ENCODE results near the gene RAB31.
"Not testable (repeated sequence)": the region's sequence is repeated elsewhere in the genome, so short reads cannot be mapped to it uniquely, and the experiment has no call there.

The RAB31 gene

DNA sequence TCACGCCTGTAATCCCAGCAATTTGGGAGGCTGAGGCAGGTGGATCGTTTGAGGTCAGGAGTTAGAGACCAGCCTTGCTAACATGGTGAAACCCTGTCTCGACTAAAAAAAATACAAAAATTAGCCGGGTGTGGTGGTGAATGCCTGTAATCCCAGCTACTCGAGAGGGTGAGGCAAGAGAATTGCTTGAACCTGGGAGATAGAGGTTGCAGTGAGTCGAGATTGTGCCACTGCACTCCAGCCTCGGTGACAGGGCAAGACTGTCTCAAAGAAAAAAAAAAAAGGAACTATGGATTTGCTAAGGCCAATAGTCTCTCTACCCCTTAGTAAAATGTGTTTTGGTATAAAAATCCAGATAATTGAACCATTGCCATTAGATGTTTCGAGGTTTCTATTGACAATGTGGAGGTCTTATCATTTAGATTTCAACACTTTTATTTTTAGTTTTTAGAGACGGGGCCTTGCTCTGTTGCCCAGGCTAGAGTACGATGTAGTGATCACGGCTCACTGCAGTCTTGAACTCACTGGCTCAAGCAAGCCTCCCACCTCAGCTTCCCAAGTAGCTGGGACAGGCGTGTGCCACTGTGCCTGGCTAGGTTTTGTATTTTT, 176.5 kb downstream of the RAB31 start:
- no peak for DNase-seq (ENCODE audit: low read depth in 2 of 3, low spot score in 1 of 3)

DNA sequence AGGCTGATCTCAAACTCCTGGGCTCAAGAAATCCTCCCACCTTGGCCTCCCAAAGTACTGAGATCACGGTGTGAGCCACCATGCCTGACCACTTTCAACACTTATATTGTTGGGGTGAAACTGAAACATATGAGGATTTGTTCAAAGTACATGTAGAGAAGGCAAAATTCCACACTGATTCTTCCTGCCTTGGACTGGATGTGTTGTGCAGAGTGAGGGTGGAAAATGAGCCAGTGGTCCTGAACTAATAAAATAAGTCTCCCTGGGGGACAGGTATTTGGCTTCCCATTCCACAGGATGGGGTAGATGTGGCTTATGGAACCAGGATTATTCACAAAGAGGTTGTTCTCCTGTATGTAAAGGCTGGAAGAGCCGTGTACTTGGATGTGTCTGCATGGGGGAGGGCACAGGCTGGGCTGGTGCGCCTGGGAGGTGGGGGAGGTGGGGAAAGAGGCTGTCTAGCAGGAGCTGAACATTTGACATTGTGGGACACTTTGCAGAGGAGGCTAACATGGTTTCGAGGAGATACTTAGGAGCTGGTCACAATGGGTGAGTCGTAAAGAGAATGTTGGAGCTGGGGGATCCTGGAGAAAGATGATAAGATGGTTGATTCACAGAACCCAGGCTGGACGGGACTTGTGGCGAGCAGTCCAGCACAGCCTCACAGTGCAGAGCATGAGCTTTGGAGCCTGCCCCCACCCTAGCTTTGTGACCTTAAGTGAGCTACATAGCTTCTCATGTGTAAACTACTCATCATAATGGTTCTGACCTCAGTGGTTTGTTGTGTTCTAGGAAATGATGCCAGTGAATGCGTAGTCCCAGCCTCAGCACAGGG, 177.3 kb downstream of the RAB31 start, which contains the start of gene TXNDC2:
Gene TXNDC2 (plus strand): TSS at position 804 of the 835 bp plus-strand sequence. CDS start 708 bp downstream, outside the sequence.
- no peak for DNase-seq (ENCODE audit: low read depth in 2 of 3, low spot score in 1 of 3)

- DNase-seq (ENCODE audit: low read depth in 2 of 3, low spot score in 1 of 3) = no peak
Observed at GRCh38 chr18:9886005-9886348, 177.9 kb downstream of the RAB31 start.

- no peak for DNase-seq (ENCODE audit: low read depth in 2 of 3, low spot score in 1 of 3)
Observed at GRCh38 chr18:9887992-9888391, 179.9 kb downstream of the RAB31 start.

GRCh38 chr18:9890196-9890595, 182.1 kb downstream of the RAB31 start:
- no peak for DNase-seq (ENCODE audit: low read depth in 2 of 3, low spot score in 1 of 3)

DNA sequence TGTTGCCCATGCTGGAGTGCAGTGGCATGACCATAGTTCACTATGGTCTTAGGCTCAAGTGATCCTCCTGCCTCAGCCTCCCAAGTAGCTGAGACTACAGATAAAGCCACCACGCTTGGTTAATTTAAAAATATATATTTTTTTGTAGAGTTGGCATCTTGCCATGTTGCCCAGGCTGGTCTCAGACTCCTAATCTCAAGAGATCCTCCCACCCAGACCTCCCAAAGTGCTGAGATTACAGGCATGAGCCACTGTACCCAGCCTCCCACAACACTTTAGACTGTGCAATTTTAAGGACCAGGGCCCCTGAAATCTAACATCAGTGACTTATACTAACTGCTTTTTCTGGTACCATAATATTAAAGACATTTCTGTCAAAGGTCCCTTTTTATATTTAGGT, 182.9 kb downstream of the RAB31 start:
- no peak for DNase-seq (ENCODE audit: low read depth in 2 of 3, low spot score in 1 of 3)

- not testable (repeated sequence) for DNase-seq (ENCODE audit: low read depth in 2 of 3, low spot score in 1 of 3)
Observed at GRCh38 chr18:9891515-9891914, 183.4 kb downstream of the RAB31 start.

- no peak for DNase-seq (ENCODE audit: low read depth in 2 of 3, low spot score in 1 of 3)
Observed at GRCh38 chr18:9894454-9895068, 186.5 kb downstream of the RAB31 start.

DNA sequence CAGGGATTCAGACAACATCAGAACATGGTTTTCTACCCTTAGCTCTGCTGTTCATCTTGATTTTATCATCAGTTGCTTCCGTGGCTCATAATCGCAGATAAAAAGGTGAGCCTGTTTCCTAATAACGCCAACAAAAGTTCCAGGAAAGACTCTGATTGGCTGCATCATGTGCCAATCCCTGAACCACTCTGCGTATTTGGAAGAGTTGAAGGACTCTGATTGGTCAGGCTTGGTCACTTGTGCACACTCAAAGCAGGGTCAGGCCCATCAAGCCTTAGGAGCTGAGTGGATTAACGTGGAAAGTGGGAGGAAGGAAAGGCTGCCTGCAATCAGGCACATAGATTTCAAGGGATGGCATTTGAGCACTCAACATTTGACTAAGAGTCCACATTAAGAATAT, 189.0 kb downstream of the RAB31 start:
- DNase-seq (ENCODE audit: low read depth in 2 of 3, low spot score in 1 of 3) = no peak

GRCh38 chr18:9897787-9898291, 189.7 kb downstream of the RAB31 start:
- not testable (repeated sequence) for DNase-seq (ENCODE audit: low read depth in 2 of 3, low spot score in 1 of 3)

GRCh38 chr18:9898792-9899549, 190.9 kb downstream of the RAB31 start:
- no peak for DNase-seq (ENCODE audit: low read depth in 2 of 3, low spot score in 1 of 3)

- DNase-seq (ENCODE audit: low read depth in 2 of 3, low spot score in 1 of 3) = not testable (repeated sequence)
Observed at GRCh38 chr18:9899550-9899930, 191.4 kb downstream of the RAB31 start.

GRCh38 chr18:9900699-9901098, 192.6 kb downstream of the RAB31 start:
- DNase-seq (ENCODE audit: low read depth in 2 of 3, low spot score in 1 of 3) = no peak

- no peak for DNase-seq (ENCODE audit: low read depth in 2 of 3, low spot score in 1 of 3)
Observed at GRCh38 chr18:9901377-9901776, 193.3 kb downstream of the RAB31 start.

GRCh38 chr18:9902264-9902663, 194.2 kb downstream of the RAB31 start:
- DNase-seq (ENCODE audit: low read depth in 2 of 3, low spot score in 1 of 3) = not testable (repeated sequence)

GRCh38 chr18:9902832-9903231, 194.7 kb downstream of the RAB31 start:
- no peak for DNase-seq (ENCODE audit: low read depth in 2 of 3, low spot score in 1 of 3)

- DNase-seq (ENCODE audit: low read depth in 2 of 3, low spot score in 1 of 3) = no peak
Observed at GRCh38 chr18:9905401-9905922, 197.4 kb downstream of the RAB31 start.

DNA sequence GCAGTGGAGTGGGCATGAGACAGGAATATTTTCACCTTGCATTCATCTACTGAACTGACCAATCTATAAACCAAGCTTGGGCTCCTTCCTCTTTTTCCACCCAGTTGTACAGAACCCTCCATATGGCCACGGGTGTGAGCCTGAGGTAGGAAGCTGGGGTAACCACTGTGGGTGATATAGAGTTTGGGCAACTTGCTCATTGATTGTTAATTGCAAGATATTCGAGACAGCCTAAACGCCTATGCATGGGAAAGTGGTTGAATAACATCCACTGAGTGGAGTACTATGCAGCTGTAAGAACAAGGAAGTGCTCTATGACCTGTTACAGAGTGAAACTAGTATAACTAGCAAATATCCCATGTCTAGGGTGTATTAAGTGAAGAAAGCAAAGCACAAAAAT, 198.4 kb downstream of the RAB31 start:
- DNase-seq (ENCODE audit: low read depth in 2 of 3, low spot score in 1 of 3) = no peak

- DNase-seq (ENCODE audit: low read depth in 2 of 3, low spot score in 1 of 3) = no peak
Observed at GRCh38 chr18:9907867-9908266, 199.8 kb downstream of the RAB31 start.

DNA sequence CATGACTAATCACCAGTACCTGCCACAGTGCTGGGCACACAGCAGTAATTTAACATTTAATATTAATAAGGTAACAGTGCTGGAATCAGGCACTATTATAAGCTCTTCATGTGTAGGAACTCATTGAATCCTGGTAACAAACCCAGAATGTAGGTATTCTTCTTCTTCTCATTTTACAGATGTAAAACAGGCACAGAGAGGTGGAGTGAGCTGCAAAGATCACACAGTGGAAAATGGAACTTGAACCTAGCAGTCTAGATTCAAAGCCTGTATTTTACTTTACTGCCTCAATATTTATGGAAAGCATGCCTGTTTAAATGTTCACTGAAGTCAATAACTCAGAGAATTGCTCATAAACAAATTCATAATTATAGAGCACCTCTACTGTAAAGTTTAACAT, 202.0 kb downstream of the RAB31 start:
- DNase-seq (ENCODE audit: low read depth in 2 of 3, low spot score in 1 of 3) = no peak

DNA sequence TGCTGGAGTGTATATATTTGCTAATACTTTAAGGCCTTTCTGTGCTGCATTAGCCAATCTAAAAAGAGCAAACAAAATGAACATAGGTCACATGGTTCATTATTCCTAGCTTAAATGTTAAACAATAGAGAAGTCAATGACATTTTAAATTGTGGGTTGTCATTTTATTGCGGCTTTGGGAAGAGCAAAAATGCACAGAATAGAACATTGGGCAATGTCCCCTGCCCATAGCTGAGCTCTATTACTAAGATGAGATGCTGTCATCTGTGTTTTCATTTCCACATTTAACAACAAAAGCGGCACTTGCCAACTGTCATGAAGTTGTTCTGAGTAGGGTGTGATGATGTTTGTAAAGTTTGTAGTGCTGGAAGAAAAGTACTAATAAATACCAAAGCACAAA, 202.6 kb downstream of the RAB31 start:
- no peak for DNase-seq (ENCODE audit: low read depth in 2 of 3, low spot score in 1 of 3)

Measured in stimulated activated CD4-positive, alpha-beta T cell treated with anti-CD3 and anti-CD28 coated beads, Interleukin-12 subunit alpha, Interleukin-12 subunit beta, amount 100 ng/mL, for 48 hours (primary cell).